Activated CD4-positive, alpha-beta T cell treated with anti-CD3 and anti-CD28 coated beads, Interleukin-10, Interleukin-2, amounts not matched to agents 100 ng/mL and 50 ng/mL, durations not matched to agents 16 hours and 8 hours (primary cell): ENCODE measurements around the gene UGT3A1.
"Not testable (repeated sequence)": the region's sequence is repeated elsewhere in the genome, so short reads cannot be mapped to it uniquely, and the experiment has no call there.

Experiments used
- DNase-seq: peaks from one replicate; pipeline ENCODE4 v3.0.0-alpha.2; 2020

Gene UGT3A1

DNA sequence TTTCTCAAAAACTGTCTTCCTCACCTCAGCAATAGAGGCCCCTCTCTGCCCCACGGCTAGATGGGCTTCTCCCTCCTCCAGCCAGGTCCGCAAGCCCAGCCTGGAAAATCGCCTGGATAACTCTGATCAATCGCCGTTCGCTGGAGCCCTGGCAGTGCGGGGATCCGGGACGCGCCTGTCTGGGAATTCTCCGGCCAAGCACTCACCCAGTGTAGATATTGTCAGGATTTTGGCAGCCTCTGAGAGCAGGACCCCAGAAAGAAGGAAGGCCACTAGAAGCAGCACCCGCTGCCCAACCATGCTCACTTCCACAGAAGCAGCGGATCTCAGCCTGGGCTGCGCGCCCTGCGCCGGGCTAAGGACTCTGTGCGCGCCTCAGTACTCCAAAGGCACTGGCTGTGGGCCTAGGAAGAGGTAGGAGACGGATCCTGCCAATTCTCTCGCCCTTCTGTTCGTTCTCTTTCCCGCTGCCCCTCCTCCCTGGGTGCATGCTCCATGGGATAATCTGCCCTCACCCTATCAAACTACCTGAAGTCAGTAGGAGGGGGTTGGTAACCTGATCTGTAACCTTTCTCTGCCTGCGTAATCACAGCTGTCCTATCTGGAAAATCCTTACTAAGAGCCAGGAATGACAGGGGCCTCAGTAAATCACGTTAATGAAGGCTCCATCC lies at the start of gene UGT3A1:
UGT3A1 (minus strand) TSS at position 450 of the 671 bp plus-strand sequence; CDS start at position 300, 150 bp downstream.
- DNase-seq, result no peak

DNA sequence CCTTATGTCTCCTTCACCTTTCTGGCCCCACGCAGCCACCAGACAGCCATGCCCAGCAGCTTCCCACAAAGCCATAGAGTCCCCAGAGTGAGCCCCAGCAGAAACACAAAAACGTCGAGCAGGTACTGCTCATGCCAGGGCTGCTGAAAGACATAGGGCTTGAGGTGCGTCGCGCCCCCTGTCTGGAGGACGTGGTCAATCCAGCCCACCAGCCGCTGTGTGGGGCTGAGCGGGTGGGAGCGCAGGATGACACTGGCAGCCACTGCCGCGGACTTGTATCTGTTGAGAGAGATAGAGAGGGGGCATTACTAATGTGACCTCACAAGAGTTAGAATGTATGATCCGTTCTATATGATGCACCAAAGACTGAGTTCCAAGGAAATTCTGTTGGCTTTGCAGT lies 44.5 kb upstream of the UGT3A1 start:
- DNase-seq, result no peak

DNA sequence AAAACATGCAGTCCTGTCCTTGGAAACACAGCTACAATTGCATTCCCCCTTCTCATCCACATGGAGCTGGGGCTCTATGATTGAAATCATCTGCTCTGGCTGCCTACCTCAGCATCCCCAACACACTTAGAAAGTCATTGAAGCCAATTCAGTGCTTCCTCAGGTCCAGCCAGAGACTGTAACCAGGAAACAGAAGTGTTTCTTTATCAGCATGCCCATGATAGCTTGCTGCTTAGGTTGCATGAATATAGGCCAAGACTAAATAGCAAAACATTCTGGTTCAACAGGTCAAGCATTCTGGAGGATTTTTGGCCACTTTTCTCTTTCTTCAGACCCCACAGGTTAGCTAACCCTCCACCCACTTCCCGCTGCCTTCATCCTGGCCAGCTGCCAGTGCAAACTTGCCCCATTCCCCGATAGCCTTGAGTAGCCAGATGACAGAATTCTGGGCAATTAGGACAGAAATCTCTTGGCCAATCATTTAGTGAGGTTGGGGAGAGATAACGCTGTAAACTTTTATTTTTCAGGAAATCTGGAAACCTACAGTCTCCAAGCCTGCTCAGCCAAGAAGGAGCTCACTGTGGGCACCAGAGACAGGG lies 43.4 kb upstream of the UGT3A1 start:
- DNase-seq, result not testable (repeated sequence)

- DNase-seq, result no peak
These were observed 42.3 kb upstream of the UGT3A1 start for GRCh38 chr5:36033486-36033885.

DNA sequence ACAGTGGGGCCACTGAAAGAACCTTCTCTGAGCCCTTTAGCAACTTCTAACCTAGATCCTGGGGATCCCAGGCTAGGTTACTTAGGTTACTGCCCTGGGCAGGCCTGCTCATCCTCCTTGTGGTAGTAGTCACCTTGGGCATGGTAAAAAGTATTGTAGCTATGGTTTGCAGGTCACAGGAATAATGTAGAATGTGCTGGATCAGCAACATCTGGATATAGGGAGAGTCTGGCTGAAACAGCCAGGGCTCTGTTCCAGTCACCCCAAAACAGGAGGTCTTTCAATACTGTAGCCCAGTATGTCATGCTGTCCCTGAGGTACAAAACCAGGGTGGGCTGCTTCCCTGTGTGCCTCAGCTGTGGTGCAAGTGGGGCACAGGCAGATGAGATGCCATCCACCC lies 41.9 kb upstream of the UGT3A1 start:
- DNase-seq, result no peak

DNA sequence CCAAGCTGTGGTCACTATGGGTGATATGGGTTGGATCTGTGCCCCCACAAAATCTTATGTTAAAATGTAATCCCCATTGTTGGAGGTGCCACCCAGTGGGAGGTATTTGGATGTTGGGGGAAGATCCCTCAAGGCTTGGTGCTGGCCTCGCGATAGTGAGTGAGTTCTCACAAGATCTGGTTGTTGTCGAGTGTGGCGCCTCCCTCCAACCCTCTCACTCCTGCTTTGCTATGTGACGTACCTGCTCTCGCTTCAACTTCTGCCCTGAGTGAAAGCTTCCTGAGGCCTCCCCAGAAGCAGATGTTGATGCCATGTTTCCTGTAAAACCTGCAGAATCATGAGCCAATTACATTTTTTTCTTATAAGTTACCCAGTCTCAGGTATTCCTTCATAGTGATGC lies 40.0 kb upstream of the UGT3A1 start:
- no peak for DNase-seq

- DNase-seq, result no peak
These were observed 38.7 kb upstream of the UGT3A1 start for GRCh38 chr5:36029914-36030313.

DNA sequence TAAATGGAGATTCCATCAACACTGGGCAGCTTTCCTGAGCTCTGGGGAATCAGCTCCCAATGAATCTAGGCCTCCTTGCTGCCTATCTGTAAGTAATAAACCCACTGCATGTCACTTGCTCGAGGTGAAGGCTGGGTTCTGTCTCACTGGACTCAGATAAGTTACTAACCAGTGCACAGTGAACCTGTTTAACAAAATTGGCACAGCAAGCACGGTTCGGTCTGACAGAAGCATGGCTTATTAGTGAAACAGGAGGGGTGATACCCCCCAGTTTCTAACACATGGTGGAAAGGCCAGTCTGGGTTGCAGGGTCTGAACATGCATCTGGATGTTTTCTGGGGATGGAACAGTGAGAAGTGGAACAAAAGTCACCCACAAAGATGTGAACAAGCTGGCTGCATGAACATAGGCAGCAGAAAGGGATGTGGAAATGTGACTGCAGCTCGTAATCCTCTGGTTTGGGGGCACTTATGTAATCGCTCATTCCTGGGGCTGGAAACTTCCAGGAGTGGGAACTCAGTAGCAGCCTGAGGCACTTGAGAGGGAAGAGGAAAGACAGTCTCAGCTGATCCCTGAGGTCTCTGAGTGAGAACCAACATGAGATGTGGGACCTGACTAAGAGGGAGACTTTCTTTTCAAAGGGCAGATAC lies 37.8 kb upstream of the UGT3A1 start:
- no peak for DNase-seq

DNA sequence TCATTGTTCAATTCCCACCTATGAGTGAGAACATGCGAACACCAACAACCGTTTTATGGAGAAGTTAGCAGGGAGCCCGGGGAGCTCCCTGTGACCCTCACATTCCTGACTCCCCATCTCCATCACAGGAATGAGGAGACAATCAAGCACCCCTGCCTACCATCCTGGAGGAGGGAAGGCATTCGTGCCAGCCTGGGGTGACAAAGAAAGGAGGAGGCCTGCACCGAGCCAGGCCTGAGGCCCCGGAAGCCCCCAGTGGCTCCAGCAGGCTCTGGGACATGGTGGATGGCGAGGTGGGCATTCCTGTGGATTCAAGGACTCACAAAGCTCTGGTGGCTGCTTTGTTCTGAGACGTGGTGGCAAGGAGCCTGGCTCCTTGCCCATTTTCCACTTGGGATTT lies 36.5 kb upstream of the UGT3A1 start:
- no peak for DNase-seq

DNA sequence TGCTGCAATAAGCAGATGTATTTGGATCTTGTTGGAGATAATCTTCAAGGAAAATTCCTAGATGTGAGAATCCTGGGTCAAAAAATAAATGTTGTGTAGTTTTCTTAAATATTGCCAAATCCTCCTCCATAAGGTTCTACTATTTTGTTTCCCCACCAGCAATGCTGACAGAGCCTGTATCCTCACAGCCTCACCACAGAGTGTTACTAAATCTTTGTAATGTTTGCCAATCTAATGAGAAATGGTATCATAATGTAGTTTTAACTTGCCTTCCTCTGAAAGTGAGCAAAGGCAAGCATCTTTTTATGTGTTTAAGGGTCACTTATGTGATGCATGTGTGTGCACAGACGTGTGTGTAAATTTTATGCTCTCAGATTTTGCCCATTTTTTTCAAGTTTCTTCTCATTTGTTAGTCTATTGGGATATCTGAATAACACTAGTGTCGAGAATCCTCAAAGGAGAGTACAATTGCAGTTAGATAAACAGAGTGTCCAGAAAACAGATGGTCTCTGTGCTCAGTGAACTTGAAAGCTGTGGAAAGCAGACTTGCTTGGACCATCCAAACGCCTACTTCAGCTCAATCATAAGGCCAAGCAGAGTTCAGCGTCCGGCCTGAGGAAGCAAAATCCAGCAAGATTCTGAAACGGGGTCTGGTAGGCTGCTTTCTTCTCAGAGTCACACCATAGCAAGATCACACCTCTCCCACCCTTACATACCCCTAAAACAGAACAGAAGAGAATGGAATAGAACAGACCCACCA lies 35.7 kb upstream of the UGT3A1 start:
- no peak for DNase-seq

DNA sequence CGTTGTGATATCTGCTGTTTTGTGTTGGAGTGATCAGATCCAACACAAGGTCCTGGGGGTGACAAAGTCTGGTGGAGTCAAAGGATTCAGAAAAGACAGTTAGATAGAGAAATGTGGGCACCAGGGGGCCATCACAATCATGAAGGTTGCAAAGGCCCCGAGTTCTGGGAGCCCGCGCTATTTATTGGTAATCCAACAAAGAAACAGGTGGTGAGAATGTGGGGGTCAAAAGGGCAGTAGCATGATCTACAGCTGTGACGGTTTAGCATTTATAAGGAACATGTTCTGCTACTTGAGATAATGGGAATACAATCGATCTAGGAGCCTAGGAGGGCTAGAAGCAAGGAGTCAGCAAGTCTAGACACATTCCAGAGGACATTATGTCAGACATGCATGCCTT lies 31.1 kb upstream of the UGT3A1 start:
- not testable (repeated sequence) for DNase-seq

GRCh38 chr5:36019584-36019983 lies 28.4 kb upstream of the UGT3A1 start:
- not testable (repeated sequence) for DNase-seq

DNA sequence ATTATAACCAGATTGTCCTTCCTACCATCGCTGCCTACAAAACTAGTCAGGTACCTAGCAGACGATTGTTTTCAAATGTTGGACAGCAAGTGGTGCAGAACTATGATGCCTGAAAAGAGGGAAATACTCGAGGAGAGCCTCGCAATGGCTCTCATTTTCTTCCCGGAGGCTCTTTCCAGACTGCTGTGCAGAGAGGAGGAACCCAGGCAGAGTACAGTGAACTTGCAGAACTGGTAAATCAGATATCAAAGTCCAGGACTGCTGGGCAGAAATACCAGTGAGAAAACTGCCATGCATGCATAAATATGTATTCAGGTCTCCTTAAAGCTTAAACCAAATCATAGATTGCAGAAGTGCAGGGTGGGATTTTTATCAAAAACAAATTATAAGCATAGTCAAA lies 26.4 kb upstream of the UGT3A1 start:
- no peak for DNase-seq

DNA sequence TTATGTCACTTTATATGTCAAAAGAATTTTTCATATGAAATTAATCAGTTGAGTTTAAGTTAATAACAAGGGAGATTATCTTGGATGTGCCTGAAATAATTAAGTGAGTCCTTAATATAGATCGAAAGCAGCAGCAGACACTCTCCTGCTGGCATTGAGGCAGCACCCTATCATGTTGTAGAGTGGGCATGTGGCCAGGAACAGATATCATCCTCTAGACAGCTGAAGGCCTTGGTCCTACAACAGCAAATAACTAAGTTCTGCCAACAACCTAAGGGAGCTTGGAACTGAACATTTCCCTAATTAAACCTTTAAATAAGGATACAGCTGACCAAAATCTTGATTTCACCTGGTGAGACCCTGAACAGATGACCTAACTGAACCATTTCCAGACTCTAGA lies 25.8 kb upstream of the UGT3A1 start:
- no peak for DNase-seq

- DNase-seq, result no peak
These were observed 22.0 kb upstream of the UGT3A1 start for GRCh38 chr5:36013182-36013581.

DNA sequence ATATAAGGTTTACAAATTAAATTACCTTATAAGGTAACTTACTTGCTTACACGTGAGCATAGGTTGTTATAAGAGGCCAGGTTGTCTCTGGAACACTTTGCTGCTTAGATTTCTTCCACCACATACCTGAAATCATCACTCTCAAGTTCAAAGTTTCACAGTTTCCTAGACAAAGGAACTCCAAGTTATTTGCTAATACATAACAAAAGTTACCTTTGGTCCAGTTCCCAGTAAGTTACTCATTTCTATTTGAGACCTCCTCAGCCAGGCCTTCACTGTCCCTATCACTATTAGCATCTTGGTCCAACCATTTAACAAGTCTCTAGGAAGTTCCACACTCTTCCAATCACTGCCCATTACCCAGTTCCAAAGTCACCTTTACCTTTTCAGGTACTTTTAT lies 18.5 kb upstream of the UGT3A1 start:
- no peak for DNase-seq

GRCh38 chr5:36007366-36007765 lies 16.2 kb upstream of the UGT3A1 start:
- DNase-seq, result no peak

DNA sequence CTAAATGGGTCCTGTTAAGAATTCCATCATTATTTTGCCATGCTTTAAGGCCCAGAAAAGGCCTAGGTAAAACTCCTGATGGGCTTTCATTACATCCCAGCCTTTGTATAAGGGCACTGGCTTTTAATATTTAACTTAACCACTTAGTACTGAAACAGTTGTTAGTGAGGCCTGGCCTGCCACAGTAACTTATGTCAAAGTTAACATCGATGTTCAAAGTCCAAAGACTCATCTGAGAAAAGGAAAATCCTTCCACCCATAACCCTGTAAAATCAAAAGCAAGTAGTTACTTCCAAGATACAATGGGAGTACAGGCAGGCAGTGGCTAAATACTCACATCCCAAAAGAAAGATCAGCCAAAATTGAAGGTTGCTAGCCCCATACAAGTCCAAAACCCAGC lies 15.0 kb upstream of the UGT3A1 start:
- DNase-seq, result no peak

DNA sequence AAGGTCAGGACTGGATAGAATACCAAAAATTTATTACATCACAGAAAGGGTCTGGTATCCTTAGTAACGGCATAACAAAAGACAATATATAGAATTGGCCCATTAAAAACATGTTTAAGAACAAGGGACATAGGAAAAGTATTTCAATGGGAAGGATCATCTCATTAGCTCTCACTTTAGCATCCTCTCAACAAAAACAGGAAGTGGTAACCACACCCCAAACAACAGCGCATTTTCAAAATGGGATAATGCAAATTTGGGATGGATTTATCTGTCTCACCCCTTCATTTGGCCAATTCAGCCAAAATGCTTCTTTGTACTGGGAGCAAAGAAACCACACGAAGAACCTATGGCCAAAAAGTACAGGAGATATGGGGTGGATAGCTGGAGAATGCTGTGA lies 9.8 kb upstream of the UGT3A1 start:
- no peak for DNase-seq

- no peak for DNase-seq
These were observed 8.4 kb upstream of the UGT3A1 start for GRCh38 chr5:35999547-35999946.

GRCh38 chr5:35996076-35996475 lies 4.9 kb upstream of the UGT3A1 start:
- DNase-seq, result no peak

DNA sequence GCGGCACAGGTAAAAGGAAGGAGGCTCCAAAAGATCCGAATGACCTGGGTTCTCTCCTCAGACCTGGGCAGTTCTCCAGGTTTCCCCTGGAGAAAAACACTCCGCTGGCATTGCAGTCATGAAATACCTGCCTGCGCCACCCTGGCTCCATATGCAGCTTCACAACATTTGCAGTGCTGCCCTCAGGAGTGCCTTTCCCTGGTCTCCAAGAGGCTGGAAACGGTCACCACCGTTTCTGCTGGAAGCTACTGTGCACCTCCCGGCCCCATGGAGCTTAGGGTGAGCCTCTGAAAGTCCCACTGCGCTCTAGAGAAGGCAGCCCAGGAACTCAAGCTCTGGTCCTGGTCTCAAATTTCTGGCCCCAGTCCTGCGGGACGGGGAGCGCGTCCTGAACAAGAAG lies 670 bp downstream of the UGT3A1 start:
- no peak for DNase-seq

DNA sequence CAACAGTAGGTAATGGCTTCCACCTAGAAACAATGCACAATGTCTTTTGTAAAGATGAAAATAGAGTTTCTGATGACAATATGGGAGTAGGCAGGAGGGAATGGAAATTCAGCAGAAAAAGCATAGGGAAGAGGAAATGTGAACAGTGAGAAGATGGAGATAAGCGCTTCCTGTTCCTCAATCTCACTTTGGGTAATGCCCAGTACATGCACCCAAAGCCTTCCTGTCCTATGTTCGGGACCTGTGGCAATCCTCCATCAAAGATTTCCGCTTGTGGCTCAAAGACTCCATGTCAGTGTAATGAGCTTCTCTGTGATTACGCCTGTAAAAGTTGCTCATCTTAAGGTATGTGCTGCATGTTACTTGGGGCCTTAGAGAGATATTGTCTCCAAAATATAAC lies 2.7 kb downstream of the UGT3A1 start:
- DNase-seq, result no peak

DNA sequence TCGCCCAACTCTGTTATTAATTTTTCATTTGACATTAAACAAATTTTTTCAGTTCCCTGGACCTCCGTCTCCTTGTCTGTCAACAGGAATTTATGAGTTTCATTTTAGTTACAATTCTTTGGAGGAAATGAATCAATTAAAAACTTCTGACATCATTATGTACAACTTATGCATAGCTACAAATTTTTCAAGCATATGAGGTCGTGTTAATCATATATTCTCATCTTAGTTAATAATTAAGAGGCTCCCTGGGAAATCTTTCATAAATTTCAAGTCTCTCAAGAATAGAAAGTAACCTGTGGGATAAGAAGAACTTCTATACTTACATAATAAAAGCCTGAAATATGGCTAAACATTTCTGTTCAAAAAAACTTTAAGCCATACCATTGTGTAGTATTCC lies 3.4 kb downstream of the UGT3A1 start:
- DNase-seq, result no peak
